OCI-LY3 (cell line): ENCODE data around the gene FAM89A.

Experiments
- EZH2phosphoT487 ChIP-seq: fragments of 200-600 bp; shearing (Covaris generic); IDR thresholded peaks from 2 replicates; pipeline ENCODE4 v1.6.1; 2018; ENCODE audit warnings: antibody characterized with exemption, mixed run types, low read depth
- TF ChIP-seq, protein P1 (sequence below): fragments of 200-600, 300-600 bp; sonication (generic); IDR thresholded peaks from 2 replicates; pipeline ENCODE4 v1.5.1; 2014; ENCODE audit warnings: antibody characterized with exemption, low read length, low read depth

- TF ChIP-seq, protein P1, sequence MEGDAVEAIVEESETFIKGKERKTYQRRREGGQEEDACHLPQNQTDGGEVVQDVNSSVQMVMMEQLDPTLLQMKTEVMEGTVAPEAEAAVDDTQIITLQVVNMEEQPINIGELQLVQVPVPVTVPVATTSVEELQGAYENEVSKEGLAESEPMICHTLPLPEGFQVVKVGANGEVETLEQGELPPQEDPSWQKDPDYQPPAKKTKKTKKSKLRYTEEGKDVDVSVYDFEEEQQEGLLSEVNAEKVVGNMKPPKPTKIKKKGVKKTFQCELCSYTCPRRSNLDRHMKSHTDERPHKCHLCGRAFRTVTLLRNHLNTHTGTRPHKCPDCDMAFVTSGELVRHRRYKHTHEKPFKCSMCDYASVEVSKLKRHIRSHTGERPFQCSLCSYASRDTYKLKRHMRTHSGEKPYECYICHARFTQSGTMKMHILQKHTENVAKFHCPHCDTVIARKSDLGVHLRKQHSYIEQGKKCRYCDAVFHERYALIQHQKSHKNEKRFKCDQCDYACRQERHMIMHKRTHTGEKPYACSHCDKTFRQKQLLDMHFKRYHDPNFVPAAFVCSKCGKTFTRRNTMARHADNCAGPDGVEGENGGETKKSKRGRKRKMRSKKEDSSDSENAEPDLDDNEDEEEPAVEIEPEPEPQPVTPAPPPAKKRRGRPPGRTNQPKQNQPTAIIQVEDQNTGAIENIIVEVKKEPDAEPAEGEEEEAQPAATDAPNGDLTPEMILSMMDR = no peak
- TF ChIP-seq EZH2phosphoT487 = no peak
These were observed 29.3 kb upstream of the FAM89A start for GRCh38 chr1:231069333-231069732.
